ENCODE data around the gene NUP98. TPM values are rescaled to one million over a fixed set of nuclear protein-coding genes. Genes with fewer than 3 reads are reported as not detected.

Gene NUP98
- total RNA-seq, 1 experiment from 2014 or later = 59.7 TPM

- peak; percentile 37 to 71 for DNase-seq
- Histone ChIP-seq H3K4me2 (peak overlapping the region; percentile 84), H3K27me3 (ENCODE audit: insufficient read depth, low read depth) (no peaks in the 10 kb centered on the region), H2AFZ (peak overlapping the region; percentile 82), H3K27ac (no peak overlapping the region), H3K79me2 (ENCODE audit: low read depth) (no peaks in the 10 kb centered on the region), H4K20me1 (ENCODE audit: insufficient read depth) (no peaks in the 10 kb centered on the region), H3K4me3 (peak overlapping the region; percentile 55), H3K9me3 (ENCODE audit: insufficient read depth, low read depth) (no peaks in the 10 kb centered on the region), H3K4me1 (replicated peaks; ENCODE audit: insufficient read depth) (no peaks in the 10 kb centered on the region; the same call in 1 of the 2 replicates), H3K9me2 (ENCODE audit: insufficient read depth) (no peaks in the 10 kb centered on the region), H3K36me3 (ENCODE audit: low read depth) (no peaks in the 10 kb centered on the region), H3F3A (ENCODE audit: insufficient read depth, low read depth) (no peaks in the 10 kb centered on the region)
- no TSS peak for BruUV-seq (replicated peaks)
- TF ChIP-seq, protein P1, sequence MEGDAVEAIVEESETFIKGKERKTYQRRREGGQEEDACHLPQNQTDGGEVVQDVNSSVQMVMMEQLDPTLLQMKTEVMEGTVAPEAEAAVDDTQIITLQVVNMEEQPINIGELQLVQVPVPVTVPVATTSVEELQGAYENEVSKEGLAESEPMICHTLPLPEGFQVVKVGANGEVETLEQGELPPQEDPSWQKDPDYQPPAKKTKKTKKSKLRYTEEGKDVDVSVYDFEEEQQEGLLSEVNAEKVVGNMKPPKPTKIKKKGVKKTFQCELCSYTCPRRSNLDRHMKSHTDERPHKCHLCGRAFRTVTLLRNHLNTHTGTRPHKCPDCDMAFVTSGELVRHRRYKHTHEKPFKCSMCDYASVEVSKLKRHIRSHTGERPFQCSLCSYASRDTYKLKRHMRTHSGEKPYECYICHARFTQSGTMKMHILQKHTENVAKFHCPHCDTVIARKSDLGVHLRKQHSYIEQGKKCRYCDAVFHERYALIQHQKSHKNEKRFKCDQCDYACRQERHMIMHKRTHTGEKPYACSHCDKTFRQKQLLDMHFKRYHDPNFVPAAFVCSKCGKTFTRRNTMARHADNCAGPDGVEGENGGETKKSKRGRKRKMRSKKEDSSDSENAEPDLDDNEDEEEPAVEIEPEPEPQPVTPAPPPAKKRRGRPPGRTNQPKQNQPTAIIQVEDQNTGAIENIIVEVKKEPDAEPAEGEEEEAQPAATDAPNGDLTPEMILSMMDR (conservative IDR thresholded peaks at IDR 0.05) = no peak
- TF ChIP-seq EZH2 (IDR thresholded peaks at IDR 0.05; ENCODE audit: low read depth) = no peak
- ChIA-PET POLR2A (ENCODE audit: unreplicated experiment) (interaction anchor here (0.6 kb wide), 1 partner anchor 198 kb away, joined by 10 read pairs; the partner anchor contains the start of gene RHOG), CTCF (interaction anchor here (0.6 kb wide), 1 partner anchor 54 kb away, joined by 4 read pairs; no protein-coding TSS in a partner anchor)
- intact Hi-C loops (cut with micrococcal nuclease; ENCODE audit: unreplicated experiment) = no loop called here
Measured at GRCh38 chr11:3642071-3642951, 155.0 kb downstream of the NUP98 start.

GRCh38 chr11:3641701-3642070 is 155.7 kb downstream of the NUP98 start, which contains the start of gene ART5:
Gene ART5, minus strand, starts transcription at chr11:3641992. Its CDS starts 130 bp downstream, at chr11:3641862.
- Histone ChIP-seq H3F3A (ENCODE audit: insufficient read depth, low read depth) (no peaks in the 10 kb centered on the region), H3K9me3 (ENCODE audit: insufficient read depth, low read depth) (no peaks in the 10 kb centered on the region), H3K4me1 (replicated peaks; ENCODE audit: insufficient read depth) (no peaks in the 10 kb centered on the region; the same call in 1 of the 2 replicates), H3K27ac (no peak within 1 kb of the TSS), H3K36me3 (ENCODE audit: low read depth) (no peaks in the 10 kb centered on the region), H3K4me3 (peak within 1 kb of the TSS; percentile 55), H2AFZ (peak within 1 kb of the TSS; percentile 82), H3K79me2 (ENCODE audit: low read depth) (no peaks in the 10 kb centered on the region), H3K9me2 (ENCODE audit: insufficient read depth) (no peaks in the 10 kb centered on the region), H3K27me3 (ENCODE audit: insufficient read depth, low read depth) (no peaks in the 10 kb centered on the region), H3K4me2 (peak within 1 kb of the TSS; percentile 84), H4K20me1 (ENCODE audit: insufficient read depth) (no peaks in the 10 kb centered on the region)
- ChIA-PET CTCF (no interaction called here), POLR2A (ENCODE audit: unreplicated experiment) (no interaction called here)
- DNase-seq = no peak
- TF ChIP-seq EZH2 (IDR thresholded peaks at IDR 0.05; ENCODE audit: low read depth) = no peak
- TF ChIP-seq, protein P1 (conservative IDR thresholded peaks at IDR 0.05) = no peak
- no TSS peak for BruUV-seq (replicated peaks)
- intact Hi-C loops (cut with micrococcal nuclease; ENCODE audit: unreplicated experiment) = no loop called here

DNA sequence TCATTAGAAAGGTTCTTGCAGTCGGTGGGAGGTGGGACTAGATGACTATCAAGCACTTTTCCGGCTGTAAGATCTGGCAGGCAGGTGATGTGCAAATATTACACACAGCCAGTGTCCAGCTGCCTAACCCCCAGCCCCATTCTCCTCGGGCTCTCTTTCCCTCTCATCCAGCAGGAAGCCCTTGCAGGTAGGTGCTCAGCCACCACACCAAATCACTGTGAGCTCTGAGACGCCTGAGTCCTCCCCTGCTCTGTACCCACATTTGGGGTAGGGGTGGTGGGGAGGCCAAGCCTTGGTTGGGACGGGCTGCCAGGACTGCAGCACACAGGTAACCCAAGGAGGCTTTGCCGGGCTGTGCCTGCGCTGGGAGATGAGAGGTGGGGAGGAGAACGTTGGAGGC is 156.2 kb downstream of the NUP98 start:
- no peak for DNase-seq
- H3K4me2 ChIP-seq = no peak overlapping the region
- intact Hi-C loops (cut with micrococcal nuclease; ENCODE audit: unreplicated experiment) = no loop called here
- H3F3A ChIP-seq (ENCODE audit: insufficient read depth, low read depth) = no peaks in the 10 kb centered on the region
- POLR2A ChIA-PET (ENCODE audit: unreplicated experiment) = no interaction called here
- H3K27ac ChIP-seq = no peak overlapping the region
- H3K4me3 ChIP-seq = no peak overlapping the region
- no peaks in the 10 kb centered on the region for H3K9me3 ChIP-seq (ENCODE audit: insufficient read depth, low read depth)
- H4K20me1 ChIP-seq (ENCODE audit: insufficient read depth) = no peaks in the 10 kb centered on the region
- H3K9me2 ChIP-seq (ENCODE audit: insufficient read depth) = no peaks in the 10 kb centered on the region
- H2AFZ ChIP-seq = no peak overlapping the region
- H3K79me2 ChIP-seq (ENCODE audit: low read depth) = no peaks in the 10 kb centered on the region
- H3K4me1 ChIP-seq (replicated peaks; ENCODE audit: insufficient read depth) = no peaks in the 10 kb centered on the region; the same call in 1 of the 2 replicates
- CTCF ChIA-PET = no interaction called here
- no peaks in the 10 kb centered on the region for H3K27me3 ChIP-seq (ENCODE audit: insufficient read depth, low read depth)
- no peaks in the 10 kb centered on the region for H3K36me3 ChIP-seq (ENCODE audit: low read depth)
- BruUV-seq (replicated peaks) = no TSS peak
- TF ChIP-seq, protein P1 (conservative IDR thresholded peaks at IDR 0.05) = no peak
- no peak for TF ChIP-seq EZH2 (IDR thresholded peaks at IDR 0.05; ENCODE audit: low read depth)
